IPS-20b (cell line): ENCODE measurements around the gene RHEB.

Experiments
- H3K27ac ChIP-seq: one replicate; pipeline ENCODE4 v1.5.1; 2013; ENCODE audit warnings: low read length
- H3K27me3 ChIP-seq: 2 replicates; pipeline ENCODE4 v1.6.1; 2013; ENCODE audit warnings: mild to moderate bottlenecking, low read length, inconsistent platforms; ENCODE audit not compliant: insufficient read depth
- H3K36me3 ChIP-seq: 2 replicates; pipeline ENCODE4 v1.6.1; 2013; ENCODE audit warnings: low read depth, mild to moderate bottlenecking, inconsistent platforms, low read length, moderate library complexity; ENCODE audit not compliant: insufficient read depth
- H3K4me1 ChIP-seq: 2 replicates; pipeline ENCODE4 v1.6.1; 2013; ENCODE audit warnings: mild to moderate bottlenecking, control low read depth, inconsistent platforms, low read length, moderate library complexity; ENCODE audit not compliant: insufficient read depth
- H3K4me3 ChIP-seq: 2 replicates; pipeline ENCODE4 v1.5.1; 2013; ENCODE audit warnings: mild to moderate bottlenecking, low read length, inconsistent platforms
- H3K9ac ChIP-seq: 2 replicates; pipeline ENCODE4 v1.6.1; 2013; ENCODE audit warnings: low read depth, mild to moderate bottlenecking, inconsistent platforms, low read length, moderate library complexity
- H3K9me3 ChIP-seq: 2 replicates; pipeline ENCODE4 v1.6.1; 2013; ENCODE audit warnings: mild to moderate bottlenecking, low read depth, low read length, inconsistent platforms; ENCODE audit not compliant: insufficient read depth

Gene RHEB

GRCh38 chr7:151483711-151483983 lies 36.0 kb downstream of the RHEB start:
- no peaks in the 10 kb centered on the region for H3K9me3 ChIP-seq
- H3K4me3 ChIP-seq, result no peak overlapping the region
- no peaks in the 10 kb centered on the region for H3K27me3 ChIP-seq
- H3K4me1 ChIP-seq, result no peaks in the 10 kb centered on the region; the same call in 1 of the 2 replicates
- no peak overlapping the region for H3K9ac ChIP-seq
- peaks cover 92% of the 10 kb centered on the region for H3K36me3 ChIP-seq
- H3K27ac ChIP-seq, result no peak overlapping the region

DNA sequence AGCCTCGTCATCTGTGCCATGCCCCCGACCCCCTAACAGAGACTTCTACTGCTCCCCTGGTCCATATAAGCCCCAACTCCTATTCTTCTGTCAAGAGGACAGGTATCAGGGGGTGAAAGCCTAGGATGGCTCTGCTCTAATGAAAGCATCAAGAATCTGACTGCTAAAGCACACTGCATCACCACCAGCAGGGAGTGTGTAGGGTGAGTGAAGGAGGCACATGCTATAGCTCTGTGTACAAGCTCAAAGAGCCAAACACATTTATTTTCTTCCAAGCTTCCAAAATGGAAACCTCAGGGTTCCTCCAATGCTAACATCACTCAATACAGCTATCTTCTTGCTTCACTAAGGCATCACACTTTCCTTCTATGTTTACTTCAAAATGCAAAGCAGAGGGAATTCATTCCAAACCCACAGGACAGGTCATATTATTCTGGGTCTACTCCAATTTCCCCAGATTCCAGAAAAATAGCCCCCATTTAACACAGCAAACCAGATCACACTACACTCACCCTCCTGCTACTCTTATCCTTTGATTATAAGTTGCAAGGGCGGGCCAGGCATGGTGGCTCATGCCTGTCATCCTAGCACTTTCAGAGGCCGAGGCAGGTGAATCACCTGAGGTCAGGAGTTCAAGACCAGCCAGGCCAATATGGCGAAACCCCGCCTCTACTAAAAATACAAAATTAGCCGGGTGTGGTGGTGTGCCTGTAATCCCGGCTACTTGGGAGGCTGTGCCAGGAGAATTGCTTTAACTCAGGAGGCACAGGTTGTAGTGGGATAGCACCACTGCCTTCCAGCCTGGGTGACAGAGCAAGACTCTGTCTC lies 36.6 kb downstream of the RHEB start:
- Histone ChIP-seq H3K27ac (no peak overlapping the region), H3K9me3 (no peaks in the 10 kb centered on the region), H3K27me3 (no peaks in the 10 kb centered on the region), H3K4me3 (no peak overlapping the region), H3K4me1 (no peaks in the 10 kb centered on the region; the same call in 1 of the 2 replicates), H3K36me3 (peaks cover 87% of the 10 kb centered on the region), H3K9ac (no peak overlapping the region)

- Histone ChIP-seq H3K27me3 (no peaks in the 10 kb centered on the region), H3K27ac (no peak overlapping the region), H3K9ac (no peak overlapping the region), H3K4me3 (no peak overlapping the region), H3K36me3 (peaks cover 81% of the 10 kb centered on the region), H3K4me1 (peaks cover 11% of the 10 kb centered on the region; the same call in 1 of the 2 replicates), H3K9me3 (no peaks in the 10 kb centered on the region)
These were observed 37.8 kb downstream of the RHEB start for GRCh38 chr7:151481650-151482505.

GRCh38 chr7:151477867-151478266 lies 41.8 kb downstream of the RHEB start:
- Histone ChIP-seq H3K4me1 (peaks cover 23% of the 10 kb centered on the region), H3K9me3 (no peaks in the 10 kb centered on the region), H3K4me3 (no peak overlapping the region), H3K27ac (no peak overlapping the region), H3K9ac (no peak overlapping the region), H3K36me3 (peaks cover 69% of the 10 kb centered on the region), H3K27me3 (no peaks in the 10 kb centered on the region)

DNA sequence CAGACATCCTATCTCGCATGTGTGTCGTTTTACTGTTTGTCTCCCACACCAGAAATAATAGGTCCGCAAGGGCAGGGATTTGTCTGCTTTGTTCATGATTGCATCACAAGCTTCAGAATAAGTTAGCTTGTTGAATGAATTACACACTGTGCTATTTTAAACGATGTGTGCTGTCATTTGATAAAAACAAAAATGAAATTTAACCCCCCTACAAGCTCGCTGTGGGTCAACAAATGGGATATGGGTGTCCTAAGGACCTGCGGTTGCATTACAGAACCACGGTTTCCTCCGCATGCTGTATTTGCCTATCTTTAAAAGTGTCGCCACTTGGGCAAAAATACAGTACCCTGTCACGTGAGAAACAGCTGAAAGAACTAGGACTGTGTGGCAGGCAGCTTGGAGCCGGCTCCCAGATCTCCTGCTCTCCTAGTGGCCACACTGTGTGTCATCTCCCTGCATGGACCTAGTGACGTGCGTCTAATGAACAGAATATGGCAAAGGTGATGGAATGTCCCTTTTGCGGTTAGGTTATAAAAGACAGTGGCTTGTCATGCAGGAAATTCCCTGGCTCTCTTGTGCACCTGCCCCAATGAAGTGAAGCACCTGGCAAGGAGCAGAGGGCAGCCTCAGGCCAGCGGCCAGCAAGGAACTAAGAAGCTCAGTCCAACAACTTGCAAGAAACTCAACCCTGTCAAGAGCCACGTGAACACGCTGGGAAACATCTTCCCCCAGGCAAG lies 46.9 kb downstream of the RHEB start:
- H3K9me3 ChIP-seq, result no peaks in the 10 kb centered on the region
- H3K36me3 ChIP-seq, result peaks cover 72% of the 10 kb centered on the region
- H3K27ac ChIP-seq, result peak overlapping the region; percentile 64
- H3K4me1 ChIP-seq, result peaks cover 46% of the 10 kb centered on the region
- H3K27me3 ChIP-seq, result no peaks in the 10 kb centered on the region
- H3K9ac ChIP-seq, result peak overlapping the region; percentile 32; the same call in 1 of the 2 replicates
- peak overlapping the region; percentile 19; the same call in 1 of the 2 replicates for H3K4me3 ChIP-seq

GRCh38 chr7:151470711-151471110 lies 49.0 kb downstream of the RHEB start:
- H3K9ac ChIP-seq, result peak overlapping the region; percentile 36; the same call in 1 of the 2 replicates
- H3K36me3 ChIP-seq, result peaks cover 74% of the 10 kb centered on the region
- H3K9me3 ChIP-seq, result no peaks in the 10 kb centered on the region
- H3K27ac ChIP-seq, result peak overlapping the region; percentile 95
- H3K4me3 ChIP-seq, result peak overlapping the region; percentile 19; the same call in 1 of the 2 replicates
- peaks cover 35% of the 10 kb centered on the region for H3K4me1 ChIP-seq
- no peaks in the 10 kb centered on the region for H3K27me3 ChIP-seq

DNA sequence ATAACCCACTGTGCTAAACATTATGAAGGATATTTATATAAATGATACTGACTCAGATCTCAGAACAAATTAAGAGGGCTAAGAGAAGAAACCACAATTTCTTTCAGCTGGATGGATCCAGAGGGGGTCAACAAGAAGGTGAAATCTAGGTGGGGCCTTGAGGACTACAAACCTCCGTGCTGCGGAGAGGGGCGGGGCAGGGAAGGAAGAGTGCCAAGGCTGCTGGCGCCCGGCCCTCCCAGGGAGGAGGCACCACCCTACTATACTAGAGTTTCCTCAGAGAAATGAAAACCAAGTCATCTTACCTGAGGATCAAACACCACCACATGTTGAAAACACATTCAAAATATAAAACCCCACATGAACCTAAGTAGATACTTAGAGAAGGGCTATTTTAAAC lies 50.4 kb downstream of the RHEB start:
- no peaks in the 10 kb centered on the region for H3K27me3 ChIP-seq
- H3K4me3 ChIP-seq, result no peak overlapping the region
- no peaks in the 10 kb centered on the region for H3K9me3 ChIP-seq
- H3K27ac ChIP-seq, result no peak overlapping the region
- peaks cover 35% of the 10 kb centered on the region for H3K4me1 ChIP-seq
- no peak overlapping the region for H3K9ac ChIP-seq
- peaks cover 82% of the 10 kb centered on the region for H3K36me3 ChIP-seq

DNA sequence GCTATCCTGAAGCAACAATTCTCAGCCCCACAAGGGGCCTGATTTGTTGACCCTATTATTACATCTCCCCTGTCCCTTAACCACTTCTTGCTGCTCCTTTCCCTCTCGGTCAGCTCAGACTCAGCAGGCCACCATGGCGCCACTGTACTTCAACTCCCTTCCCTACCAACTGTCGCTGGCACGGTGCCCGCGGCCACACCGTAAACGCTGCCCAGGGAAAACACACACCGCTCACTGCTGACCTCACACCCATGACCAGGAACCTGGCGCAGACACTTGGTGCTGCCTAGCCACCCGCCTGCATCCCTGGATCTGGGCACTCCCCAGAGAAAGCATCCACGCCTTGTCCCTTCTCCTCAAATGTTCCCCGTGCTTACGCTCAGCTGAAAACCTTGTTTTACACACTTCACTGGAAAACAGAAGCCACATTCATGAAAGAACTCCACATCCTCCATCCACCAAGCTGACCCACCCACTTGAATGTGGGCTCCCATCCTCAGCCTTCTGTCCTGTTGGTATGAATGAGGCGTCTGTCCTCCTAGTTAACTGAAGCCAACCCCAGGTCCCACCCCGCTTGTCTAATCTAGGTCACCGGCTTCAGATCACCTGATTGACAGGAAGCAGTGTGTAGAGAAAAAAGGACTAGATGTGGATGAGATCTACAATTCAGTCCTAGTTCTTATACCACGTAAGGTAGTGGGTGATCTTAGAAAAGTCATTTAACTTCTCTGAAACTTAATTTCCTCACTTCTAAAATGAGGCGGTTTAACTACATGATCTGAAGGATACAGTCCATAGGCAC lies 51.3 kb downstream of the RHEB start:
- Histone ChIP-seq H3K9ac (no peak overlapping the region), H3K36me3 (peaks cover 83% of the 10 kb centered on the region), H3K27ac (no peak overlapping the region), H3K9me3 (peaks cover 8% of the 10 kb centered on the region; the same call in 1 of the 2 replicates), H3K4me3 (no peak overlapping the region), H3K27me3 (no peaks in the 10 kb centered on the region), H3K4me1 (peaks cover 31% of the 10 kb centered on the region)

GRCh38 chr7:151465169-151465568 lies 54.5 kb downstream of the RHEB start:
- Histone ChIP-seq H3K27ac (no peak overlapping the region), H3K36me3 (peaks cover 71% of the 10 kb centered on the region), H3K27me3 (no peaks in the 10 kb centered on the region), H3K4me3 (no peak overlapping the region), H3K4me1 (peaks cover 8% of the 10 kb centered on the region; the same call in 1 of the 2 replicates), H3K9ac (no peak overlapping the region), H3K9me3 (peaks cover 22% of the 10 kb centered on the region)

GRCh38 chr7:151462306-151462779 lies 57.4 kb downstream of the RHEB start:
- Histone ChIP-seq H3K9me3 (peaks cover 29% of the 10 kb centered on the region), H3K27me3 (no peaks in the 10 kb centered on the region), H3K9ac (no peak overlapping the region), H3K36me3 (peaks cover 43% of the 10 kb centered on the region), H3K4me3 (no peak overlapping the region), H3K27ac (no peak overlapping the region), H3K4me1 (peaks cover 16% of the 10 kb centered on the region; the same call in 1 of the 2 replicates)

- H3K36me3 ChIP-seq, result peaks cover 38% of the 10 kb centered on the region
- peaks cover 30% of the 10 kb centered on the region for H3K9me3 ChIP-seq
- no peak overlapping the region for H3K9ac ChIP-seq
- no peak overlapping the region for H3K27ac ChIP-seq
- H3K4me1 ChIP-seq, result peaks cover 20% of the 10 kb centered on the region; the same call in 1 of the 2 replicates
- H3K27me3 ChIP-seq, result no peaks in the 10 kb centered on the region
- H3K4me3 ChIP-seq, result no peak overlapping the region
These were observed 57.8 kb downstream of the RHEB start for GRCh38 chr7:151461942-151462230.
